Lung (tissue), 12 donors: ENCODE results near the gene CUBN. TPM values are rescaled to one million over a fixed set of nuclear protein-coding genes. Genes with fewer than 3 reads are reported as not detected.

ENCODE experiments used
- ATAC-seq: fragments of 200-7000 bp; cut with Tn5 transposase; one replicate; pipeline ENCODE4 v1.9.1; 2020; ENCODE audit warnings: moderate number of reproducible peaks; ENCODE audit not compliant: insufficient read depth, low FRiP score
- DNase-seq, 3 donors: peaks; one replicate each; pipeline ENCODE4 v3.0.0-alpha.2; 2013 to 2017
- H3K27ac ChIP-seq, 2 donors: one replicate each; pipeline ENCODE4 v1.5.1; 2013; ENCODE audit warnings: mild to moderate bottlenecking in 2 of 2, moderate library complexity in 2 of 2, control low read depth in 1 of 2, inconsistent platforms in 1 of 2, low read depth in 1 of 2, low read length in 1 of 2
- H3K27me3 ChIP-seq, 3 donors: one replicate each; pipeline ENCODE4 v1.5.1; 2013; ENCODE audit warnings: low read length in 2 of 3; ENCODE audit not compliant: control insufficient read depth in 3 of 3, insufficient read depth in 3 of 3
- H3K36me3 ChIP-seq, 4 donors: one replicate each; pipeline ENCODE4 v1.5.1; 2013; ENCODE audit warnings: low read length in 4 of 4, mild to moderate bottlenecking in 1 of 4, moderate library complexity in 1 of 4; ENCODE audit not compliant: control insufficient read depth in 4 of 4, insufficient read depth in 4 of 4
- H3K4me1 ChIP-seq, 5 donors: one replicate each; pipeline ENCODE4 v1.5.1; 2013; ENCODE audit warnings: low read length in 5 of 5, mild to moderate bottlenecking in 2 of 5, moderate library complexity in 1 of 5; ENCODE audit not compliant: control insufficient read depth in 5 of 5, insufficient read depth in 5 of 5
- H3K4me3 ChIP-seq: one replicate; pipeline ENCODE4 v1.5.1; 2013; ENCODE audit warnings: mild to moderate bottlenecking, control low read depth, moderate library complexity
- H3K9ac ChIP-seq, 2 donors: one replicate each; pipeline ENCODE4 v1.5.1; 2013; ENCODE audit warnings: low read length in 2 of 2, control low read depth in 1 of 2; ENCODE audit not compliant: insufficient read depth in 1 of 2
- H3K9me3 ChIP-seq, 4 donors: one replicate each; pipeline ENCODE4 v1.5.1; 2013; ENCODE audit warnings: low read length in 3 of 4, mild to moderate bottlenecking in 1 of 4, moderate library complexity in 1 of 4; ENCODE audit not compliant: control insufficient read depth in 4 of 4, insufficient read depth in 3 of 4
- CTCF ChIP-seq: IDR thresholded peaks from 2 replicates; pipeline ENCODE4 v1.5.1; 2012; ENCODE audit warnings: mild to moderate bottlenecking; ENCODE audit errors: control extremely low read depth, extremely low read depth
- WGBS, 2 donors: extraction: QIAGEN DNeasy Blood & Tissue Kit; methylation state at CpG; one replicate each; pipeline ENCODE4 v1.1.7; 2013; 5-methylcytosine and 5-hydroxymethylcytosine counted together
- polyA plus RNA-seq, 2 donors: library from polyadenylated mRNA; stranded (reverse); fragments of 200-250 nt; gene quantifications; one replicate each; pipeline ENCODE4 v1.2.1, GENCODE V29; 2013
- total RNA-seq, 2 donors: library from RNA; depleted of rRNA in 1 of 2; stranded (reverse); fragments of >200 nt in 1 of 2; gene quantifications; one replicate each; pipeline ENCODE4 v1.2.1, GENCODE V29; 2014 to 2021
- donor health status: control.
- donor health status: control.
- donor health status: Bipolar disorder and iron deficiency.
- donor health status: healthy.
- donor health status: DM: yes; HTN: yes; CAD: no.

CUBN gene
- total and polyA plus RNA-seq, 4 donors = 0.33 to 5.1 (median 1.0) TPM

DNA sequence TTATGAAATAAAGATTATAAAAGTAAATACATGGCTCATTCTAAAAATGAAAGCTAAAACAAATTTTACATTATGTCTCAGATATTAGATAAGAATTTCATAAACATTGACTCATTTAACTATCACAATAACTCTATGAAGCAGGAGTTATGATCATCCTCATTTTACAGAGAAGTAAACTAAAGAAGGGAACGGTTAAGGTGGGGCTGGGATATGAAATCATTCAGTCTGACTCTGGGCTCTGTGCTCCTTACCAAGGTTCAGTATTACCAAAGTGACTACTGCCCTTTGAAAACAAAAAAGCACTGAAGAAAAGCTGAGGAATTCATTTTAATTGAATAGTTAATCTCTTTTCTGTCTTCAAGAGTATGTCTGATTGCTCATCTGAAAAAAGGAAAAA is 22.1 kb upstream of the CUBN start:
- no peak for ATAC-seq

GRCh38 chr10:17147884-17148489 is 18.4 kb upstream of the CUBN start:
- peak; percentile 45 to 78 (median 77) for DNase-seq
- no peak for ATAC-seq

More for the DNA sequence above, 22.1 kb upstream of the CUBN start:
- Histone ChIP-seq H3K4me1 (peaks cover 0 to 15% (median 2%) of the 10 kb centered on the region in 5 donors), H3K27ac (no peak overlapping the region), H3K9me3 (no peaks in the 10 kb centered on the region), H3K36me3 (peaks cover 0 to 7% (median 0%) of the 10 kb centered on the region in 4 donors), H3K27me3 (no peaks in the 10 kb centered on the region), H3K9ac (no peak overlapping the region), H3K4me3 (no peak overlapping the region)
- DNase-seq = no peak
- 54 to 71% methylated on average over 1 of the region's 1 CpG for WGBS, 2 donors
- no peak for TF ChIP-seq CTCF

DNA sequence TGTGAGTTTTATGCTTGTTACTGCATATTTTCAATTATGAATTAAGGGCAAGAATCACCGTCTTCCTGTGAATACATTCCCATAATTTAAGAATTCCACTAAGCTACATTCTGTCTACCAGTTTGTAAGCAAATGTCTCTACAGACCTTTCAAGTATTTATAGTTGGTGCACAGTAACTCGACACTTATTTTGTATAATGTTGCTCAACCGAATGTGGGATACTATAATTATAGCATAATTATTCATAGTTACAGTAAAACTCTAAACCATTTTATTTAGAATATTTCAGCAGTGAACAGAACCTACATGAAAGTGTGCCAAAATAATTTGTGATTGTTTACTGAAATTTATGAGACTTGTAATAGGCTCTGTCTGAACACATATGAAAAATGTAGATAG is 17.3 kb upstream of the CUBN start:
- no peak for TF ChIP-seq CTCF
- DNase-seq (peak in 2 of 3 donors; percentile 15 to 22), ATAC-seq (no peak)
- no peaks in the 10 kb centered on the region for H3K27me3 ChIP-seq
- H3K4me1 ChIP-seq = peaks cover 0 to 10% (median 2%) of the 10 kb centered on the region in 5 donors
- no peaks in the 10 kb centered on the region for H3K9me3 ChIP-seq
- no peak overlapping the region for H3K9ac ChIP-seq
- H3K4me3 ChIP-seq = no peak overlapping the region
- H3K36me3 ChIP-seq = peaks cover 0 to 2% (median 0%) of the 10 kb centered on the region in 4 donors
- no peak overlapping the region for H3K27ac ChIP-seq
- WGBS, 2 donors = 89 to 90% methylated on average over 3 of the region's 3 CpGs

More at GRCh38 chr10:17147884-17148489, 18.4 kb upstream of the CUBN start:
- Histone ChIP-seq H3K27ac (no peak overlapping the region), H3K27me3 (no peaks in the 10 kb centered on the region), H3K9ac (no peak overlapping the region), H3K4me3 (no peak overlapping the region), H3K36me3 (peaks cover 0 to 3% (median 0%) of the 10 kb centered on the region in 4 donors), H3K9me3 (no peaks in the 10 kb centered on the region), H3K4me1 (peaks cover 0 to 10% (median 2%) of the 10 kb centered on the region in 5 donors)
- WGBS, 2 donors = 81 to 84% methylated on average over 5 of the region's 5 CpGs
- TF ChIP-seq CTCF = no peak
